Measurements from ENCODE around the gene VSIG2. TPM values are rescaled to one million over a fixed set of nuclear protein-coding genes. Genes with fewer than 3 reads are reported as not detected.
"Not testable (repeated sequence)": the region's sequence is repeated elsewhere in the genome, so short reads cannot be mapped to it uniquely, and the experiment has no call there.

The VSIG2 gene
- total and polyA plus RNA-seq, 4 donors = 0.20 to 2.3 (median 1.3) TPM

GRCh38 chr11:124788521-124788920 is 36.5 kb upstream of the VSIG2 start:
- no peak for DNase-seq (ENCODE audit: low read depth in 4 of 6, low spot score in 6 of 6)
- Histone ChIP-seq H3K36me3 (ENCODE audit: control insufficient read depth, insufficient read depth, low read length) (no peaks in the 10 kb centered on the region), H3K9me3 (ENCODE audit: control insufficient read depth, insufficient read depth, low read length) (no peaks in the 10 kb centered on the region), H3K4me3 (ENCODE audit: low read depth, low read length) (no peak overlapping the region), H3K27me3 (ENCODE audit: control insufficient read depth, insufficient read depth, low read length) (no peaks in the 10 kb centered on the region), H3K4me1 (ENCODE audit: control insufficient read depth, insufficient read depth, low read length) (no peaks in the 10 kb centered on the region), H3K27ac (ENCODE audit: low read depth, low read length) (no peak overlapping the region)

GRCh38 chr11:124784051-124784450 is 32.0 kb upstream of the VSIG2 start:
- Histone ChIP-seq H3K27me3 (ENCODE audit: control insufficient read depth, insufficient read depth, low read length) (no peaks in the 10 kb centered on the region), H3K4me3 (ENCODE audit: low read depth, low read length) (no peak overlapping the region), H3K36me3 (ENCODE audit: control insufficient read depth, insufficient read depth, low read length) (no peaks in the 10 kb centered on the region), H3K9me3 (ENCODE audit: control insufficient read depth, insufficient read depth, low read length) (no peaks in the 10 kb centered on the region), H3K27ac (ENCODE audit: low read depth, low read length) (no peak overlapping the region), H3K4me1 (ENCODE audit: control insufficient read depth, insufficient read depth, low read length) (no peaks in the 10 kb centered on the region)
- DNase-seq (ENCODE audit: low read depth in 4 of 6, low spot score in 6 of 6) = no peak
- WGBS (ENCODE audit: insufficient coverage) = no CpG with 5 or more reads among the region's 2 CpGs

- no peak for DNase-seq (ENCODE audit: low read depth in 4 of 6, low spot score in 6 of 6)
- Histone ChIP-seq H3K36me3 (ENCODE audit: control insufficient read depth, insufficient read depth, low read length) (no peaks in the 10 kb centered on the region), H3K9me3 (ENCODE audit: control insufficient read depth, insufficient read depth, low read length) (no peaks in the 10 kb centered on the region), H3K27ac (ENCODE audit: low read depth, low read length) (no peak overlapping the region), H3K27me3 (ENCODE audit: control insufficient read depth, insufficient read depth, low read length) (no peaks in the 10 kb centered on the region), H3K4me3 (ENCODE audit: low read depth, low read length) (no peak overlapping the region), H3K4me1 (ENCODE audit: control insufficient read depth, insufficient read depth, low read length) (no peaks in the 10 kb centered on the region)
- 100% methylated on average over 1 of the region's 4 CpGs for whole genome bisulfite sequencing (ENCODE audit: insufficient coverage)
These were observed 30.9 kb upstream of the VSIG2 start for GRCh38 chr11:124783002-124783401.

GRCh38 chr11:124779568-124779967 is 27.5 kb upstream of the VSIG2 start:
- Histone ChIP-seq H3K27me3 (ENCODE audit: control insufficient read depth, insufficient read depth, low read length) (no peaks in the 10 kb centered on the region), H3K9me3 (ENCODE audit: control insufficient read depth, insufficient read depth, low read length) (no peaks in the 10 kb centered on the region), H3K36me3 (ENCODE audit: control insufficient read depth, insufficient read depth, low read length) (no peaks in the 10 kb centered on the region), H3K4me1 (ENCODE audit: control insufficient read depth, insufficient read depth, low read length) (no peaks in the 10 kb centered on the region), H3K4me3 (ENCODE audit: low read depth, low read length) (no peak overlapping the region), H3K27ac (ENCODE audit: low read depth, low read length) (no peak overlapping the region)
- WGBS (ENCODE audit: insufficient coverage) = no CpG with 5 or more reads among the region's 1 CpG
- no peak for DNase-seq (ENCODE audit: low read depth in 4 of 6, low spot score in 6 of 6)

- H3K27me3 ChIP-seq (ENCODE audit: control insufficient read depth, insufficient read depth, low read length) = no peaks in the 10 kb centered on the region
- no peak overlapping the region for H3K4me3 ChIP-seq (ENCODE audit: low read depth, low read length)
- no peaks in the 10 kb centered on the region for H3K9me3 ChIP-seq (ENCODE audit: control insufficient read depth, insufficient read depth, low read length)
- H3K27ac ChIP-seq (ENCODE audit: low read depth, low read length) = no peak overlapping the region
- no peak for DNase-seq (ENCODE audit: low read depth in 4 of 6, low spot score in 6 of 6)
- no peaks in the 10 kb centered on the region for H3K4me1 ChIP-seq (ENCODE audit: control insufficient read depth, insufficient read depth, low read length)
- WGBS (ENCODE audit: insufficient coverage) = 79% methylated on average over 2 of the region's 2 CpGs
- H3K36me3 ChIP-seq (ENCODE audit: control insufficient read depth, insufficient read depth, low read length) = no peaks in the 10 kb centered on the region
These were observed 26.2 kb upstream of the VSIG2 start for GRCh38 chr11:124778281-124778680.

GRCh38 chr11:124776865-124777645 is 25.0 kb upstream of the VSIG2 start:
- no peak for DNase-seq (ENCODE audit: low read depth in 4 of 6, low spot score in 6 of 6)
- H3K9me3 ChIP-seq (ENCODE audit: control insufficient read depth, insufficient read depth, low read length) = no peaks in the 10 kb centered on the region
- H3K4me1 ChIP-seq (ENCODE audit: control insufficient read depth, insufficient read depth, low read length) = no peaks in the 10 kb centered on the region
- no peak overlapping the region for H3K4me3 ChIP-seq (ENCODE audit: low read depth, low read length)
- 92% methylated on average over 6 of the region's 7 CpGs for WGBS (ENCODE audit: insufficient coverage)
- H3K27me3 ChIP-seq (ENCODE audit: control insufficient read depth, insufficient read depth, low read length) = no peaks in the 10 kb centered on the region
- H3K27ac ChIP-seq (ENCODE audit: low read depth, low read length) = no peak overlapping the region
- H3K36me3 ChIP-seq (ENCODE audit: control insufficient read depth, insufficient read depth, low read length) = peaks cover 4% of the 10 kb centered on the region

GRCh38 chr11:124770959-124771358 is 18.9 kb upstream of the VSIG2 start:
- not testable (repeated sequence) for H3K27me3 ChIP-seq (ENCODE audit: control insufficient read depth, insufficient read depth, low read length); H3K9me3 ChIP-seq (ENCODE audit: control insufficient read depth, insufficient read depth, low read length); H3K4me3 ChIP-seq (ENCODE audit: low read depth, low read length); H3K4me1 ChIP-seq (ENCODE audit: control insufficient read depth, insufficient read depth, low read length); H3K27ac ChIP-seq (ENCODE audit: low read depth, low read length); DNase-seq (ENCODE audit: low read depth in 4 of 6, low spot score in 6 of 6)
- peaks cover 21% of the 10 kb centered on the region for H3K36me3 ChIP-seq (ENCODE audit: control insufficient read depth, insufficient read depth, low read length)
- 100% methylated on average over 5 of the region's 6 CpGs for whole genome bisulfite sequencing (ENCODE audit: insufficient coverage)

GRCh38 chr11:124769806-124770774 is 18.0 kb upstream of the VSIG2 start:
- H3K4me3 ChIP-seq (ENCODE audit: low read depth, low read length) = no peak overlapping the region
- H3K9me3 ChIP-seq (ENCODE audit: control insufficient read depth, insufficient read depth, low read length) = no peaks in the 10 kb centered on the region
- H3K36me3 ChIP-seq (ENCODE audit: control insufficient read depth, insufficient read depth, low read length) = peaks cover 21% of the 10 kb centered on the region
- no peak for DNase-seq (ENCODE audit: low read depth in 4 of 6, low spot score in 6 of 6)
- H3K27me3 ChIP-seq (ENCODE audit: control insufficient read depth, insufficient read depth, low read length) = no peaks in the 10 kb centered on the region
- no peaks in the 10 kb centered on the region for H3K4me1 ChIP-seq (ENCODE audit: control insufficient read depth, insufficient read depth, low read length)
- H3K27ac ChIP-seq (ENCODE audit: low read depth, low read length) = no peak overlapping the region
- 98% methylated on average over 8 of the region's 8 CpGs for WGBS (ENCODE audit: insufficient coverage)

- H3K27ac ChIP-seq (ENCODE audit: low read depth, low read length) = no peak overlapping the region
- 87% methylated on average over 5 of the region's 8 CpGs for WGBS (ENCODE audit: insufficient coverage)
- no peaks in the 10 kb centered on the region for H3K27me3 ChIP-seq (ENCODE audit: control insufficient read depth, insufficient read depth, low read length)
- no peak overlapping the region for H3K4me3 ChIP-seq (ENCODE audit: low read depth, low read length)
- peaks cover 21% of the 10 kb centered on the region for H3K36me3 ChIP-seq (ENCODE audit: control insufficient read depth, insufficient read depth, low read length)
- no peak for DNase-seq (ENCODE audit: low read depth in 4 of 6, low spot score in 6 of 6)
- no peaks in the 10 kb centered on the region for H3K4me1 ChIP-seq (ENCODE audit: control insufficient read depth, insufficient read depth, low read length)
- H3K9me3 ChIP-seq (ENCODE audit: control insufficient read depth, insufficient read depth, low read length) = no peaks in the 10 kb centered on the region
These were observed 16.9 kb upstream of the VSIG2 start for GRCh38 chr11:124768914-124769313.
